Effector memory CD4-positive, alpha-beta T cell (primary cell): ENCODE results near the gene FCMR.
A peak's percentile ranks its signal among the peaks of the same experiment; 100 is the strongest.

ENCODE experiments used
- DNase-seq, 3 donors: peaks; one replicate each; pipeline ENCODE4 v3.0.0-alpha.2; 2020
- H3K27ac ChIP-seq: 2 replicates; pipeline ENCODE4 v1.7.0; 2013; ENCODE audit warnings: mild to moderate bottlenecking, low read length, moderate library complexity; ENCODE audit not compliant: insufficient read depth, poor library complexity, severe bottlenecking
- H3K27me3 ChIP-seq: replicated peaks from 2 replicates; pipeline ENCODE4 v1.7.0; 2013; ENCODE audit warnings: mild to moderate bottlenecking, low read length; ENCODE audit not compliant: insufficient read depth, control insufficient read depth, poor library complexity, severe bottlenecking
- H3K36me3 ChIP-seq: 2 replicates; pipeline ENCODE4 v1.7.0; 2013; ENCODE audit warnings: mild to moderate bottlenecking, low read length, moderate library complexity; ENCODE audit not compliant: control insufficient read depth, insufficient read depth
- H3K4me1 ChIP-seq: 2 replicates; pipeline ENCODE4 v1.7.0; 2013; ENCODE audit warnings: low read length, mild to moderate bottlenecking; ENCODE audit not compliant: control insufficient read depth, insufficient read depth, poor library complexity, severe bottlenecking
- H3K4me3 ChIP-seq: 2 replicates; pipeline ENCODE4 v1.7.0; 2013; ENCODE audit warnings: low read length, low read depth, mild to moderate bottlenecking; ENCODE audit not compliant: insufficient read depth, poor library complexity, severe bottlenecking
- H3K9me3 ChIP-seq: 2 replicates; pipeline ENCODE4 v1.7.0; 2013; ENCODE audit warnings: mild to moderate bottlenecking, low read length, moderate library complexity; ENCODE audit not compliant: control insufficient read depth

FCMR gene

GRCh38 chr1:206880314-206880713 is 41.4 kb downstream of the FCMR start:
- Histone ChIP-seq H3K4me1 (no peaks in the 10 kb centered on the region), H3K4me3 (no peak overlapping the region), H3K27ac (no peak overlapping the region), H3K27me3 (no peaks in the 10 kb centered on the region), H3K36me3 (no peaks in the 10 kb centered on the region), H3K9me3 (peaks cover 3% of the 10 kb centered on the region)
- DNase-seq, result no peak

GRCh38 chr1:206878456-206878855 is 43.3 kb downstream of the FCMR start:
- no peak overlapping the region for H3K4me3 ChIP-seq
- no peak for DNase-seq
- no peaks in the 10 kb centered on the region for H3K36me3 ChIP-seq
- H3K4me1 ChIP-seq, result no peaks in the 10 kb centered on the region
- H3K9me3 ChIP-seq, result peaks cover 3% of the 10 kb centered on the region
- H3K27me3 ChIP-seq, result no peaks in the 10 kb centered on the region
- no peak overlapping the region for H3K27ac ChIP-seq

- no peak overlapping the region for H3K27ac ChIP-seq
- peaks cover 3% of the 10 kb centered on the region for H3K9me3 ChIP-seq
- H3K36me3 ChIP-seq, result no peaks in the 10 kb centered on the region
- H3K4me1 ChIP-seq, result no peaks in the 10 kb centered on the region
- H3K4me3 ChIP-seq, result no peak overlapping the region
- H3K27me3 ChIP-seq, result no peaks in the 10 kb centered on the region
- DNase-seq, result no peak
Measured at GRCh38 chr1:206875752-206876377, 45.9 kb downstream of the FCMR start.

- H3K4me3 ChIP-seq, result no peak overlapping the region
- no peaks in the 10 kb centered on the region for H3K36me3 ChIP-seq
- no peak overlapping the region for H3K27ac ChIP-seq
Measured at GRCh38 chr1:206873603-206874188, 48.0 kb downstream of the FCMR start.

GRCh38 chr1:206872139-206872538 is 49.6 kb downstream of the FCMR start:
- Histone ChIP-seq H3K27me3 (no peaks in the 10 kb centered on the region), H3K36me3 (no peaks in the 10 kb centered on the region), H3K4me1 (no peaks in the 10 kb centered on the region), H3K9me3 (peaks cover 3% of the 10 kb centered on the region), H3K4me3 (no peak overlapping the region), H3K27ac (no peak overlapping the region)
- no peak for DNase-seq

More at GRCh38 chr1:206873603-206874188, 48.0 kb downstream of the FCMR start:
- no peak for DNase-seq
- Histone ChIP-seq H3K27me3 (no peaks in the 10 kb centered on the region), H3K4me1 (no peaks in the 10 kb centered on the region), H3K9me3 (peaks cover 3% of the 10 kb centered on the region)

GRCh38 chr1:206868264-206868663 is 53.5 kb downstream of the FCMR start:
- H3K36me3 ChIP-seq, result no peaks in the 10 kb centered on the region
- no peak overlapping the region for H3K4me3 ChIP-seq
- no peaks in the 10 kb centered on the region for H3K27me3 ChIP-seq
- H3K27ac ChIP-seq, result no peak overlapping the region
- H3K4me1 ChIP-seq, result no peaks in the 10 kb centered on the region
- DNase-seq, result no peak
- no peaks in the 10 kb centered on the region for H3K9me3 ChIP-seq

GRCh38 chr1:206867716-206868115 is 54.0 kb downstream of the FCMR start:
- H3K36me3 ChIP-seq, result no peaks in the 10 kb centered on the region
- H3K4me3 ChIP-seq, result no peak overlapping the region
- no peaks in the 10 kb centered on the region for H3K4me1 ChIP-seq
- H3K27me3 ChIP-seq, result no peaks in the 10 kb centered on the region
- no peak overlapping the region for H3K27ac ChIP-seq
- DNase-seq, result no peak
- H3K9me3 ChIP-seq, result no peaks in the 10 kb centered on the region

GRCh38 chr1:206867239-206867638 is 54.5 kb downstream of the FCMR start:
- no peaks in the 10 kb centered on the region for H3K9me3 ChIP-seq
- no peak for DNase-seq
- H3K36me3 ChIP-seq, result no peaks in the 10 kb centered on the region
- no peaks in the 10 kb centered on the region for H3K27me3 ChIP-seq
- no peaks in the 10 kb centered on the region for H3K4me1 ChIP-seq
- no peak overlapping the region for H3K4me3 ChIP-seq
- H3K27ac ChIP-seq, result no peak overlapping the region

GRCh38 chr1:206866062-206866461 is 55.7 kb downstream of the FCMR start:
- Histone ChIP-seq H3K27ac (no peak overlapping the region), H3K4me3 (no peak overlapping the region), H3K4me1 (no peaks in the 10 kb centered on the region), H3K36me3 (no peaks in the 10 kb centered on the region), H3K27me3 (no peaks in the 10 kb centered on the region), H3K9me3 (no peaks in the 10 kb centered on the region)
- DNase-seq, result no peak

GRCh38 chr1:206864939-206865671 is 56.6 kb downstream of the FCMR start, which contains the start of gene IL20:
Gene IL20, plus strand, starts transcription at chr1:206865623. Its CDS starts 230 bp downstream, at chr1:206865853.
- Histone ChIP-seq H3K9me3 (no peaks in the 10 kb centered on the region), H3K27me3 (no peaks in the 10 kb centered on the region), H3K4me3 (no peak within 1 kb of the TSS), H3K4me1 (no peaks in the 10 kb centered on the region), H3K36me3 (no peaks in the 10 kb centered on the region), H3K27ac (no peak within 1 kb of the TSS)
- DNase-seq, result peak; percentile 62 to 73 (median 66)
